GM18526 (cell line): Measurements from ENCODE around the gene RHAG.

ENCODE experiments used
- POLR2A ChIP-seq: IDR thresholded peaks from 3 replicates; pipeline ENCODE4 v1.6.1; 2011; ENCODE audit not compliant: insufficient read length; ENCODE audit errors: extremely low read depth

Gene RHAG

DNA sequence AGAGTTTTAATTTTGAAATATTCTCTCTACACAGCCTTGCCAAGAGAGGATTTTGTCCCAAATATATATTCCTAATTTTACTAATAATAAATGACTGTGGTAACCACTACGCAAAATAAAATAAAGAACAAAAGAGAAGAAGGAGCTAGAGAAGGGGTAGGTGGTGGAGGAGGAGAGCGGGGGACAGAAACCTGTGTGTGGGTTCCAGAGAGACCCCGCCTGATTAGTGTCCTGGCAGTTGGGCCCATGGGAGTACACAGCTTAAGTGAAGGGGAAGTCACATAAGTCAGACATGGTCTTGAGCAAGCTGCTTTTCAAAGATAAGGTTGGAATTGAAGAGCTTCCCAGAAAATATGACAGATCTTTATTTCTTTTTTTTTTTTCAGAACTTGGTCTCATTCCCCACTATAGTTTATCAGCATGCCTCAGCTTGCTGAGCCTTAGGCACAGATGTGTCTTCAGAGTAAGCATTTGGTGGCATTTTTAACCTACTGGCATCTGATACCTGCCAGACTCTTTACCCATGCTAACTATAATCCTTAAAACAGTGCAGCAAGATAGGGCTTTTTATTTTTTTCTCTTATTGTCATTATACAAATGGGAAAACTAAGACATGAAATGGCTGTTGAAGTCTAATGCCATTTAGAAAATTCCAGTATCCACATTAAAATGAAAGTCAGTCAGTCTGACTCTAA lies 9.6 kb upstream of the RHAG start:
- TF ChIP-seq POLR2A: no peak

DNA sequence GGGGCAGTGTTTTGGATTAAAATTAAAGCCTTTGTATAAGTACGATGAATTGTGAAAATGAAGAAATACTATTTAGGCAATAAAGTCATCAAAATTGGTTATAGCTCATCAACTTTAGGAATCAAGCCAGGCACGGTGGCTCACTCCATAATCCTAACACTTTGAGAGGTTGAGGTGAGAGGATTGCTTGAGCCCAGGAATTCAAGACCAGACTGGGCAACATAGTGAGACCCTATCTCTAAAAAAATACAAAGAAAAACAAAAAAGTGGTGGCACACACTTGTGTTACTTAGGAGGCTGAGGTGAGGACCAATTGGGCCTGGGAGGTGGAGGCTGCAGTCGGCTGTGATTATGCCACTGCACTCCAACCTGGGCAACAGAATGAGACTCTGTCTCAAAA lies 8.5 kb upstream of the RHAG start:
- no peak for TF ChIP-seq POLR2A

DNA sequence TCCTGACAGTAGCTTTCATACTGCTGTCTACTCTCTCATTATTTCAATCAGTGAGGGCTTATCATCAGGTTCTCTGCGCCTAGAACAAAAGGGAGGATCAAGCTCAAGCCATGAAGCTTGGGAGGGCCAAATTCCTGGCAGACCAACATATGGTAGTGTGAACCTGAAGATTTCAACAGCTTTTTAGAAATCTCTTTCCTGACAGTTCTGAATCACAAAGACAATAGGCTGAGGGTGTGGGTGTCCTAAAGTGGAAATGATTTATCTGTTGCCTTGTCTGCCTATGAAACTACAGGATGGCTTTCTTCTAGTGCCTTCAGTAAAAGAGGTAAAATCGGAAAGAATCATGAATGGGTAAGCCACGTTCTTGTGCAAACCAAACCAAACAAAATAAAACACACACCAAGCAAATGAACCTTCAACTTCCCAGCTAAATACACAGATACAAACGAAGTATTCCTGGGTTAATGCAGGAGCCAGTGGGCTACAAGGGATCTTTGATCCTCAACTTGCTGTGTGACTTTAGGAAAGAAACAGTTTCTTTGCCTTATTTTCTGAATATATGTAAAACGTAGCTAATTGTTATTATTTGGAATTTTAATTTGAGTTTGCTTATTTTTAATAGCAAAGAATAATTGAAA lies 2.7 kb upstream of the RHAG start:
- no peak for TF ChIP-seq POLR2A

DNA sequence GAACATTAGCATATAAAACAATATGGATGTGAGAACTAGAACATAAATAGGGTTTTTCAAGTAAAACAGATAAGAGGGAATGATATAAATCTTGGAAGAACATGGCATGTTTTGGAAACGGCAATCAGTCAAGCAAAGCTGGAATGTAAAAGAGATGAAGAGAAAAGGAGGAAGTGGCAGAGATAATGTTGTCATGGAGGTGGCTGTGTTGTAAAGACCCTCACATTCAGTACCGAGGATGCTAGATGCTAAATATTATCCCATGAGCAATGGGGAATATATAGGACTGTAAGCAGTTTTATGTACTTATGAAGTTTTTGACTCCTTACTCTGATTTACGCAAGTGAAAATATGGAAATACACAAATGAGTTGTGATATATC lies 702 bp upstream of the RHAG start:
- TF ChIP-seq POLR2A: no peak

DNA sequence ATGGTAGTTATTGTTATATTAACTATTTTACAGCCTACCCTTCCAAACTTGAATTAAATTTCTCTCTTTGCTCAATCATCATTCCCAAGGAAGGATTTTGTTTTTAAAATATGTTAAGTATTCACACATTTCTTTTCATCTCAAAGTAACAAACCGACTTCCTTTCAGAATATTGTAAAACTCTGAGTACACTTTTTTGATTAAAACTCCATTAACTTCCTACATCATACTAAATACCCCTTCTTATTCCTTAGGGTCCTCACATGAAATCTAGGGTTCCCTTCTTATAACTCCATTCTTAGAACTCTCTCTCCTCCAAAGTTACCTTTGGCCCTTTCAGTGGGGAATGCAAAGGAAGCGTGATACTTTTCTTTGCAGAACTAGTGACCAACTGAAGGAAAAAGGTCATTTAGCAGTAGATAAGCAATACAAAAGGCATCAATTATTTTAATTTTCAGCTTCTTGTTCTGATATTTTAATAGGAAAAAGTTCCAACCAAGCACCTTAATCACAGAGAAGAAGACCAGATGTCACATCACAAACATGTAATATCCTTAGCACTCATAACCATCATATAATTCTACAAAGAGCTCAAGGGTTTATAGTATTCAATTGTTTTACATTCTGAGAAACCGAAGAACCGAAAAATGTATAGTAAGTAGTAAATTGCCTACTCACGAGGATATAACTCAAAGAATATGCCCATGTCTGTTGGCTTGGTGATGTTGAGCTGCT lies 494 bp downstream of the RHAG start:
- no peak for TF ChIP-seq POLR2A

- no peak for TF ChIP-seq POLR2A
These were observed 1.2 kb downstream of the RHAG start for GRCh38 chr6:49635480-49635879.

GRCh38 chr6:49634836-49635218 lies 1.8 kb downstream of the RHAG start:
- no peak for TF ChIP-seq POLR2A

DNA sequence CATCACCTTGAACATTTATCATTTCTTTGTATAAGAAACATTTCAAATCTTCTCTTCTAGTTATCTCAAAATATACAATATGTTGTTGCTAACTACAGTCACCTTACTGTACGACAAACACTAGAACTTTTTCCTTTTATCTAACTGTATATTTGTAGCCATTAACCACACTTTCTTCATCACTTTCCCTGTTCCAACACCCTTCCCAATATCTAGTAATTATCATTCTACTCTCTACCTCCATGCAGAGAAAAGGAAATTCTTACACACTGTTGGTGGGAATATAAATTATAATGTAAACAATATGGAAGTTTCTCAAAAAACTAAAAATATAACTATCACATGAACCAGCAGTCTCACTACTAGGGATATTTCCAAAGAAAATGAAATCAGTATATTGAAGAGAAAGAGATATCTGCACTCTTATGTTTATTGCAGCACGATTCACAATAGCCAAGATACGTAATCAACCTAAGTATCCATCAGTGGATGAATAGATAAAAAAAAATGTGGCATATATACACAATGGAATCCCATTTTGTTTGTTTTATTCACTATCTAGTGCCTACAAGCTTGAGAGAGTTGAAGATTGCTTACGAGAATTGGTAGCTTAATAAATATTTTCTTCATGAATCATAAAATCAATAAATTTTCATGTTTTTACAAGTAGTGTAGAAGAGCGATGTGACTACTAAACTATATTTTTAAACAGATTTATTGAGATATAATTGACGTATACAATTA lies 2.4 kb downstream of the RHAG start:
- no peak for TF ChIP-seq POLR2A

- no peak for TF ChIP-seq POLR2A
These were observed 3.1 kb downstream of the RHAG start for GRCh38 chr6:49633541-49633940.

- TF ChIP-seq POLR2A: no peak
These were observed 3.9 kb downstream of the RHAG start for GRCh38 chr6:49632727-49633126.

DNA sequence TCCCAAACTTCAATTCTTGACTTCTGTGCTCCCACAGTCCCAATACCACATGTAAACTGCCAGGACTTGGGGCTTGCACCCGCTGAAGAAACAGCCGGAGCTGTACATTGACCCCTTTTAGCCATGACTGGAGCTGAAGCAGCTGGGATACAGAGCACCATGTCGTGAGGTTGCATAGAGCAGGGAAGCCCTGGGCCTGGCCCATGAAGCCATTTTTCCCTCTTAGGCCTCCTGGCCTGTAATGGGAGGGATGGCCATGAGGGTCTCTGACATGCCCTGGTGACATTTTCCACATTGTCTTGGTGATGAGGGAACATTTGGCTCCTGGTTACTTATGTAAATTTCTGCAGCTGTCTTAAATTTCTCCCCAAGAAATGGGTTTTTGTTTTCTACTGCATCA lies 9.8 kb downstream of the RHAG start:
- TF ChIP-seq POLR2A: no peak

DNA sequence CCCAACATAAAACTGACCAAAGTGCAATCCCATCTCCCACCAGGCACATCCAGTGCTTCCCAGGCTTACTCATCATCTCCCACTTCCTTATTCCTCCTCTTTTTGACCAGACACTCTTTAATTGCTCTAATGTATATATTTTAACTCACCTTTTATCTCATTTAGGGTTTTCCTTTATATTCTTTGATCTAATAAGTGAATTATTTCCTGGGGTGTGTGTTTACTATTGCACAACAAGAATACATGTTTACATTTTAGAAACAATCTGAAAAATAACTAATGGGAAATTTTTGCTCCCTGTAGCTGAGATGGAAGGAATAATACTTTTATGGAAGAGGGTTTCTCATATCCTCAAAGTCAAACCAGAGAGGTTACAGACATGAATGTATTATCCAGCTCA lies 18.4 kb downstream of the RHAG start:
- TF ChIP-seq POLR2A: no peak

GRCh38 chr6:49609285-49609684 lies 27.4 kb downstream of the RHAG start:
- no peak for TF ChIP-seq POLR2A

DNA sequence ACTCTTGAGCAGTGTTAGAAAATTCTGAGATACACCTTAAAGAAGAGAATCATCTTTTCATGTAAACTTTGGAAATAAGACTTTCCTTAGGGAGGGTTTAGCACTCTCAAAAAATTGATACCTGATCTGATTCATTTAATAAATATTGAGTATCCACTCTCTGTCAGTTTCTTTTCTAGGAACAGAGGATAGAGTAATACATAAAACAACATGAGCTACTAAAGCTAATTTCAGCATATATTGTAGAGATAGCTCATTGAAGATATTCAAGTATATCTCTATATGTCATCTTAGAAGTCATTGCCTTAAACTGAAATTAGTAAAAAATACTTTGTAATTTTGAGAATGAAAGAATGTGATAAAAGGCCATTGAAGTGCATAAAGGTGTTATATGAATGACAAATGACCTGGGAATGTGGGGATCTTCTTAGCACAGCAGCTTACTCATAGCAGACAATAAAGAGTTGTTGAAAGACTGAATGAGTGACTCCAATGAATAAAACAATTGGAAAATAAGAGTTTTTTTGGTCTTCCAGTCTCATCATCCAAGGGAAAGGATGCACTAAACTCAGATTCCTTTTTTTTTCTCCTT lies 29.2 kb downstream of the RHAG start:
- TF ChIP-seq POLR2A: no peak

GRCh38 chr6:49606721-49607390 lies 29.8 kb downstream of the RHAG start:
- no peak for TF ChIP-seq POLR2A
